Stomach smooth muscle (tissue), 2 donors: ENCODE measurements around the gene GSC2.

Experiments used
- H3K27ac ChIP-seq: one replicate; pipeline ENCODE4 v1.7.0; 2013; ENCODE audit warnings: mild to moderate bottlenecking, low read length, inconsistent platforms
- H3K27me3 ChIP-seq, 2 donors: one replicate each; pipeline ENCODE4 v1.7.0; 2013; ENCODE audit warnings: low read length in 2 of 2; ENCODE audit not compliant: insufficient read depth in 2 of 2, control insufficient read depth in 1 of 2
- H3K36me3 ChIP-seq, 2 donors: one replicate each; pipeline ENCODE4 v1.7.0; 2013; ENCODE audit warnings: low read length in 2 of 2; ENCODE audit not compliant: control insufficient read depth in 2 of 2, insufficient read depth in 2 of 2
- H3K4me1 ChIP-seq: one replicate; pipeline ENCODE4 v1.7.0; 2013; ENCODE audit warnings: low read length; ENCODE audit not compliant: control insufficient read depth, insufficient read depth
- H3K4me3 ChIP-seq, 2 donors: one replicate each; pipeline ENCODE4 v1.7.0; 2013; ENCODE audit warnings: low read length in 2 of 2
- H3K9ac ChIP-seq, 2 donors: one replicate each; pipeline ENCODE4 v1.7.0; 2013; ENCODE audit warnings: low read length in 2 of 2, mild to moderate bottlenecking in 1 of 2
- H3K9me3 ChIP-seq, 2 donors: one replicate each; pipeline ENCODE4 v1.7.0; 2013; ENCODE audit warnings: low read length in 2 of 2; ENCODE audit not compliant: control insufficient read depth in 2 of 2
- donor health status: healthy.
- donor health status: Pancreatic carcinoma.

Gene GSC2

GRCh38 chr22:19149047-19149883 is 827 bp downstream of the GSC2 start:
- Histone ChIP-seq H3K9me3 (no peaks in the 10 kb centered on the region), H3K9ac (no peak overlapping the region), H3K36me3 (no peaks in the 10 kb centered on the region), H3K27ac (no peak overlapping the region), H3K4me3 (peak overlapping the region in 1 of 2 donors; percentile 8), H3K27me3 (peaks cover 28 to 33% of the 10 kb centered on the region in 2 donors), H3K4me1 (no peaks in the 10 kb centered on the region)

DNA sequence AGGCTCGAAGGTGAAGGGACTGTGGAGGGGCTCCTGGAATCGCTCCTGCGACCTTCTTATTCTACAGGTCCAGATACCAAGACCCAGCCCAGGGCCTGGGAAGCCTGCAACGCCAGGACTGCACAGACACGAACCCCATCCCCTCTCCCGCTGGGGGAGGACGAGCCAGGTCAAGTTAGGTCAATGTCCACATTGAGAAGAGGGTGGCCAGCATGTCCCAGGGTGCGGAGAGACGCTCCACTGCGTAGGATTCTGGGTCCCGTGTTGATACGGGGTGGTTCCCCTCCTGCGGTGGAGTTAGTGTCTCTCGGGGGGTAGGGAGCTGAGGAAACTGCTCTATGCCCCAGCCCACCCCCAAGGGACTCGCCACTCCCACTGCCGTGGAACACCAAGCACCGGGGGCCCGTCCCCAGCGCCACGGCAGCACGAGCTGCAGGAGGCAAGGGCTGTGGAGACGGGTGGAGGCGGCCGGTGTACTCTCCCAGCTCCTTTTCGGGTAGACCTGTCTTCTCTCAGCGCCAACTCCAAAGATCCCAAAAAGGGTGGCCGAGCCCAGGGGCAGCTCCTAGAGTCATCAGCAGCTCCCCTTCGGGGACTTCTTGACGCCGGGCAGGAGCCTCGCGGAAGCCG is 1.6 kb downstream of the GSC2 start:
- H3K27ac ChIP-seq = no peak overlapping the region
- no peaks in the 10 kb centered on the region for H3K36me3 ChIP-seq
- H3K9me3 ChIP-seq = no peaks in the 10 kb centered on the region
- peaks cover 4% of the 10 kb centered on the region for H3K4me1 ChIP-seq
- no peak overlapping the region for H3K4me3 ChIP-seq
- H3K9ac ChIP-seq = no peak overlapping the region
- peaks cover 28 to 33% of the 10 kb centered on the region in 2 donors for H3K27me3 ChIP-seq

GRCh38 chr22:19147195-19147780 is 2.8 kb downstream of the GSC2 start:
- H3K36me3 ChIP-seq = peaks cover 2 to 4% of the 10 kb centered on the region in 2 donors
- peaks cover 28% of the 10 kb centered on the region in 2 donors for H3K27me3 ChIP-seq
- H3K4me3 ChIP-seq = no peak overlapping the region
- H3K4me1 ChIP-seq = peaks cover 11% of the 10 kb centered on the region
- H3K27ac ChIP-seq = no peak overlapping the region
- H3K9ac ChIP-seq = no peak overlapping the region
- no peaks in the 10 kb centered on the region for H3K9me3 ChIP-seq

- H3K4me3 ChIP-seq = no peak overlapping the region
- no peak overlapping the region for H3K27ac ChIP-seq
- no peaks in the 10 kb centered on the region for H3K9me3 ChIP-seq
- H3K27me3 ChIP-seq = peaks cover 20 to 21% of the 10 kb centered on the region in 2 donors
- no peak overlapping the region for H3K9ac ChIP-seq
- peaks cover 14% of the 10 kb centered on the region for H3K4me1 ChIP-seq
- H3K36me3 ChIP-seq = peaks cover 8 to 9% of the 10 kb centered on the region in 2 donors
Measured at GRCh38 chr22:19146215-19146968, 3.7 kb downstream of the GSC2 start.

DNA sequence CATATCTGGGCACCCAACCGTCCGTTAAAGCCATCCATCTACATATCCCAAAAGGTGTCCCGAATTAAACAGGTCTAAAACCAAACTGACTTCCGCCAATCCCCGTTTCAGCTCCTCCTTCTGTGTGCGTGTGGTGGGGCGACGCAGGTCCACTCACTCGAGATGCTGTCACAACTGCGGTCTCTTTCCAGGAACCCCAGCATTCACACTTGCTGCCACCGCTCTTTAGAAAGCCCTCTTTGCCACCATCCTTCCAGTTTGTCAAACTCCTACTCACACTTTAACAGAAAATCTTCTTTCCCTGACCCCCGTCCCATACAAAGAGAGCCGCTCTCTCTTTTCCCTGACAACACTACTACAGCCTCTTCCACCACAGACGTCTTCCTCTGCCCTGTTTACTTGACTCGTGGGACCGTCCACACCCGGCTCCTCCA is 6.1 kb downstream of the GSC2 start:
- H3K27ac ChIP-seq = peak overlapping the region; percentile 75
- H3K4me1 ChIP-seq = peaks cover 14% of the 10 kb centered on the region
- peaks cover 31 to 33% of the 10 kb centered on the region in 2 donors for H3K36me3 ChIP-seq
- peaks cover 4 to 9% of the 10 kb centered on the region in 2 donors for H3K27me3 ChIP-seq
- H3K9ac ChIP-seq = peak overlapping the region; percentile 83 to 95
- H3K9me3 ChIP-seq = no peaks in the 10 kb centered on the region
- H3K4me3 ChIP-seq = peak overlapping the region; percentile 92 to 98

DNA sequence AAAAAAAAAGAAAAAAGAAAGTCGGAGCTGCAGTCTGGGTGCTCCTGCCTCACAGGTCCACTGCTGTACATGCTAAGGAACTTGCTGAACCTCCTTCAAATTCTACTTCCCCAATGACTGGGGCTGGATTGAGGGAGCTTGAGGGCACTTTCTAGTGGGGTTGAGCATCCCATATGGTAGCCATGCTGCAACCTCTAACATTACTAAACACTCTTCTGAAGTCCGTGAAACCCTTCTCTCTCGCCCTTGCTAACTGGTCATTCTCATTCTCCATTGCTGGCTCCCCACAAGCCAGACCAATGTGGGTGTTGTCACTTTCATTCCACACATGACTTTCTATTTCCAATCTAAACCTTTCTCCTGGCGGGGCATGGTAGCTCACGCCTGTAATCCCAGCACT is 6.9 kb downstream of the GSC2 start:
- no peak overlapping the region for H3K27ac ChIP-seq
- no peak overlapping the region for H3K9ac ChIP-seq
- peaks cover 14% of the 10 kb centered on the region for H3K4me1 ChIP-seq
- H3K27me3 ChIP-seq = peaks cover 0 to 2% of the 10 kb centered on the region in 2 donors
- H3K36me3 ChIP-seq = peaks cover 39% of the 10 kb centered on the region in 2 donors
- no peaks in the 10 kb centered on the region for H3K9me3 ChIP-seq
- peak overlapping the region in 1 of 2 donors; percentile 98 for H3K4me3 ChIP-seq

- Histone ChIP-seq H3K27me3 (peaks cover 0 to under 1% of the 10 kb centered on the region in 2 donors), H3K4me1 (peaks cover 14% of the 10 kb centered on the region), H3K9me3 (no peaks in the 10 kb centered on the region), H3K4me3 (no peak overlapping the region), H3K27ac (no peak overlapping the region), H3K9ac (no peak overlapping the region), H3K36me3 (peaks cover 45 to 48% of the 10 kb centered on the region in 2 donors)
Measured at GRCh38 chr22:19142394-19142793, 7.7 kb downstream of the GSC2 start.

- H3K4me1 ChIP-seq = peaks cover 14% of the 10 kb centered on the region
- H3K27ac ChIP-seq = no peak overlapping the region
- H3K9me3 ChIP-seq = no peaks in the 10 kb centered on the region
- peaks cover 53 to 64% of the 10 kb centered on the region in 2 donors for H3K36me3 ChIP-seq
- no peak overlapping the region for H3K9ac ChIP-seq
- H3K27me3 ChIP-seq = no peaks in the 10 kb centered on the region
- no peak overlapping the region for H3K4me3 ChIP-seq
Measured at GRCh38 chr22:19139974-19140373, 10.1 kb downstream of the GSC2 start.

DNA sequence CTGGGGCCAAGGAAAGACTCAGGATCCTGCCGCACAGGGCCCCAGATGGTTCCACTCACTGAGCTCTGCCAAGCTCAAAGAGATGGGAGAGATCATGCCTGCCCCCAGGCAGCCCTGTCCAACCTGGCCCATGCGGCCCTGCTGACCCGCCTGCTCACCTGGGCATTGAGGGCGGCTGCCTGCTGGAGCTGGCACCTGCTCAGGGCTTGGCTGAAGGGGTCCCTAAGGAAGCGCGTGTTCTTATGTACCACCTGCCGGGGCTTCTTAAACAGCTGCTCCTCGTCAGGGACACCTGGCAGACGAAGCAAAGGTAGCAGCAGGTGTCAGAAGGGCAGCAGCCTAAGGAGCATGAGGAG is 11.1 kb downstream of the GSC2 start:
- Histone ChIP-seq H3K36me3 (peaks cover 60 to 73% of the 10 kb centered on the region in 2 donors), H3K9me3 (no peaks in the 10 kb centered on the region), H3K27ac (no peak overlapping the region), H3K4me3 (no peak overlapping the region), H3K9ac (no peak overlapping the region), H3K4me1 (peaks cover 14% of the 10 kb centered on the region), H3K27me3 (no peaks in the 10 kb centered on the region)

GRCh38 chr22:19138217-19139000 is 11.7 kb downstream of the GSC2 start:
- Histone ChIP-seq H3K27me3 (no peaks in the 10 kb centered on the region), H3K9ac (no peak overlapping the region), H3K9me3 (no peaks in the 10 kb centered on the region), H3K36me3 (peaks cover 66 to 77% of the 10 kb centered on the region in 2 donors), H3K27ac (no peak overlapping the region), H3K4me1 (peaks cover 9% of the 10 kb centered on the region), H3K4me3 (no peak overlapping the region)
